ENCODE results near the gene GLP1R. TPM values are rescaled to one million over a fixed set of nuclear protein-coding genes. Genes with fewer than 3 reads are reported as not detected.

The GLP1R gene
- not detected in 2 replicates for total RNA-seq

GRCh38 chr6:39048481-39049399, at the start of gene GLP1R:
TSS of gene GLP1R (plus strand) at chr6:39048781. CDS start at chr6:39048841, 60 bp downstream.

GRCh38 chr6:39114704-39115599, 66.4 kb downstream of the GLP1R start, which contains the start of gene SAYSD1:
TSS of gene SAYSD1 (minus strand) at chr6:39115186. CDS start at chr6:39115089, 97 bp downstream.

Other genes starting within 250 kb of the GLP1R start
- gene SAYSD1, start 66.4 kb downstream of the GLP1R start, total RNA-seq = 9.9 and 10.6 TPM in 2 replicates
- not detected in 2 replicates for gene KCNK5, start 180.7 kb downstream of the GLP1R start, total RNA-seq

Data from hair follicular keratinocyte (primary cell).